GM21737 (cell line): ENCODE data around the gene NPM3.

Source experiments
- ATAC-seq: cut with Tn5 transposase; IDR thresholded peaks from one replicate; pipeline ENCODE4 v1.9.1; 2021; ENCODE audit warnings: mild to moderate bottlenecking, moderate library complexity; ENCODE audit not compliant: unreplicated experiment

Gene NPM3

DNA sequence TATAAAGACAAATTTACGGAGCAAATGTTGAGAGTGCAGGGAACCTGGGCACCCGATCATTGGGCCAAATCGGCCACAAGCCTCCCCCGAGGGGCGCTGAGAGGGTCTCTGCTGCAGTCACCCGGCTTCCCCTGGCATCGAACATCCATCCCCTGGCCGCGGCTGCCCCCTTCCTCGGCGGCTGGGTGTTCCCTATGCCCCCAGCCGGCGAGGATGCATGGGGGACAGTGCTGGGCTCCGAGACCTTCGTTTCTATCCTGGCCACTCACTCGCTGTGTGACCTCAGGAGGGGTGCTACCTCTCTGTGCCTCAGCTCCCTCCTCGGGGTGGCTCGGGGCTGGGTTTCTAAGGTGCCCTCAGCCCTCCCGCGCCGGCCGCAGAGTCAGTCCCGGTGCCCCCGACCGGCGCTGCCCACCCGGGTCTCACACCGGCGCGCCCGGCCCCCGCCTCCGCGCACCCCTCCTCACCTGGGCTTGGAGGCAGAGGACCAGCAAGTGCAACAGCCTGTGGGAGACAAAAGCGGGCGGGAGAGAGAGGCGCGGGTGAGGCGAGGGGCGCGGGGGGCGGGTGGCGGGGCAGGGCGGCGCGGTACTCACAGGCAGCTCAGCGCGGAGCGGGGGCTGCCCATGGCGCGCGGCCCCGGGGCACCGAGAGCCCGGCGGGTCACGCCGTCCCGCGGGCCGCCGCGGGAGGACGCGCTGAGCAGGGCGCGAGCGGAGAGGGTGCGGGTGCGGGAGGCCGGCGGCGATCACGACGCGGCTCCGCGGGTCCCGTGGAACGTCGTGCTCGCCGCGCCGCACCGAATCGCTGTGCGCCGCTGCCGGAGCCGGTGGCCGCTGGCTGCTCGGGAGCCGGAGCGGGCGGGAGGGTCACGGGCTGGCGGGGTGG lies 7.7 kb downstream of the NPM3 start, which contains the start of gene FGF8:
Gene FGF8 (minus strand): TSS at position 842 of the 888 bp plus-strand sequence. CDS start 214 bp downstream, at position 628.
- no peak for ATAC-seq

DNA sequence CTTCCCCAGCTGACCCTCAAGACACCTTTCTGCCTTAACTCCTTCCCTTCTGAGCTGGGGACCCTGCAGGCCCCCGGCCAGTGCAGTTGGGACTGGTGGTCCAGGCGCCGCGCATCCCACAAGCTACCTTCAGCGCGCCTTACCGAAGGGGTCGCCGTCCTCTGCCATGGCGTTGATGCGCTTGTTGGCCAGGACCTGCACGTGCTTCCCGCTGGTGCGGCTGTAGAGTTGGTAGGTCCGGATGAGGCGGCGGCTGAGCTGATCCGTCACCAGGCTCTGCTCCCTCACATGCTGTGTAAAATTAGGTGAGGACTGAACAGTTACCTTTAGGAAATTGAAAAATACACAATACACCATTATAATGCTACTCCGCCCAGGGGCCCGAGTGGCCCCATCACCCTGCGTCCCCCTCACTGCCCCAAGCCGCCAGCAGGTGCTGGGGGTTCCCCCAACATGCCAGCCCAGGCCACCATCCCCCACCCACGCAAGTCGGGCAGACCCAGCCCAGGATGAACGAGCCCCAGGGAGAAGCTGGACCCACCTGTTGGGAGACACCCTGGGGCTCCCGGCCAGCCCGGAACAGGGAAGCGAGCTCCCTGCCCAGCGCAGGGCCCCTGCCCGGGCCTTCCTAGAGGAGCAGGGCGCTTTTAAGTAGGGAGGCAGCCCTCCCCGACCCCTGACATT lies 8.5 kb downstream of the NPM3 start:
- no peak for ATAC-seq

DNA sequence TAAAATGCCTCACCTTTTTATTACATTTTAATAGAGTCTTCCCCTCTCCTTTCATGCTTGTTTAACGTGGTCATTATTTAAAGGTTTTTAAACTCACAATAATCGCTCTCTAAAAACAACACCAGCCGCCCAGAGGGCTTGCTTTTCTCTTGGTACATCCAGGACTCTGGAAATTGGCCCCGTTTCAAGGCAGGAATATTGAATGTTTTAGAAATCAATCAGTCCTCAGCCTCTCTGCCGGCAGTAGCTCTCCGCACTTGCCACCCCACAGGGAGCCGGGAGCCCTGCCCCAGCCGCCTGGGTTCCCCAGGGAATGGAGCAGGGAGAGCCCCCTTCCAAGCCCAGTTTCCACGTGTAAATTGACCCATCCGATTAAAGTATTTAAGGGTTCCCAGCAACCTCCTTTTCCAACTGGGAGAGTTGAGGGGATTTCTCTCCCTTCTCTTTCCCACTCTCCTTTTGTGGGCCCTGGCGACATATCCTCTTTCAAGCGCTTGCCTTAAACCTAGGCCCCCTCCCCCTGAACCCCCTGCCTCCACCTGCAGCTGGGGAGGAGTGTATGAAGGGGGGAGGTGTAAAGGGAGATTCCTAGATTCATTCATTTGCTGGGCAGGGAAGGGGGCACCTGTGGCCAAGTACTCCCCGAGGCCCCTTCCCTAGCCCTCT lies 9.2 kb downstream of the NPM3 start:
- no peak for ATAC-seq

DNA sequence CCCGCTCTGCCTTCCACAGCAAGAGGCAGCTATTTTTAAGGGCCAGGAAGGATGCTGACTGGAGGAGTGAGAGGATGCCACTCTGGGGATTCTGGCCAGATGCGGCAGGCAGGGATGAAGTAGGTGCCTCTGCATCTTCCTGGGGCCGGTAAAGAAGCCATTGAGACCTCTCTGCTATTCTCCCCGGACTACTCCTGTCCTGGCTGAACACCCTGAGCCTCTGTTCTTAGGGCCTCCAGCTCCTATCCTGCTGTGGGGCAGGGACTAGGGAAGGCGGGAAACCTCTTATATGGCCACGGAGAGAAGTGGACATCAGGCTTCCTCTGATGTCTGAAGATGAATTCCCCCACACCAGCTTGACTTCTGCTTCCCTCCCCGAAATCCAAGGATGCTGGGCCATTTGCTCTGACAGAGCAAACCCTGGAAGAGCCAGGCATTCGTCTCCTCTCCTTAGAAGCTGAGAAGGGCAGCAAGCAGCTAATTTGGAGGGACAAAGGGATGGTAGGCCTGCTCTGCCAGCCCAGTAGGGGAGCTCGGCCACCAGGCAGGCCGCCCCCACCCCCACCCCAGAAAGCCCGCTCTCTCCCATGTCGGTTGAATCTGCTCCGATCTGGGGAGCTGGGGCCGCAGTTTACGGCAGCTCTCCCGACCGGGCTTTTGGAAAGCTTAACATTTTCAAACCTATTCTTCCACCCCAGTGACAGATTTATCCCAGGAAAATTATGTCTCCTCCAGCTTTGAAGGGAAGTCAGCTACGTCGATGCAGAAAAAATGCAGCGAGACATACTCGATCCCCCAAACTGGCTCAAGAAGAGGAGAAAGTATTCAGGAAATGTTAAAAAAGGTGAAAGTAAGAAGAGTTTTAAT lies 10.1 kb downstream of the NPM3 start:
- no peak for ATAC-seq

DNA sequence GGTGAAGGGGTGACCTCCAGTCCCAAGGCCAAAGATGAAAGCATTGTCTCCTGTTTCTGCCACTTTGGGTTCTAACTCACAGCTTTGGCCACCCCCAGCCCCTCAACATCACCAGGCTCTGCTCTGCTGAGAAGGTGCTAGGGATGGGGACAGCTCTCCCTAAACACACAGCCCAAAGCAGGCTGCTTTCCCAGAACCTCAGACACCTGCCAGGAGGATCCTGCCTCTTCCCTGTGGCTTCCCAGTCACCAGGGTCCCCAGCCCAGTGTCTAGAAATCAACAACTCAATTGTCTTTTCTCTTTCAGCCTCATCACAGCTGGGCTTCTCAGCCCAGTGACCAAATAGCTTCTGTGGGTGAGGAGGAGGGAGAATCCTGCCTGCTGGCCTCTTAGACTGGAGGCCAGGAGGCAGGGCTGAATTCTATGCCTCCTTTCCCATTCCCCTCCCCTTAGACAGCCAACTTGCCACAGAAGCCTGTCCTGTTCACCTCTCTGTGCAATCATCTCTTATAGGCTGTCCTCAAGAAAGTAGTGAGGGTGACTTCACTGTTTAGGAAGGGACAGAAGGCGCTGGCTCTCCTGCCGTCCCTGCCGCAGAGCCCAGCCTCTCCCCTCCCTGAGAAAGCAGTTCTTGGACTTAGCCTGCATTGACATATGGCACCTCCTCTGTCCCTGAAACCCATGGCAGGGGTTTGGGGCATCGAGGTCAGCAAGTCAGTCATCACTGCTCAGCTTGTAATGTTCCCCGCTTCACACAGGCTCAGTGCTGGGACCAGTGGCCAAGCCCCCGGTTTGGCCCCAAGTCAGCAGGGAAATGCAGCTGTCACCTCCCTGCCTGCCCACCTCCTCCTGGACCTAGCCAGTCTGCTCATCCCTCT lies 11.0 kb downstream of the NPM3 start:
- no peak for ATAC-seq

DNA sequence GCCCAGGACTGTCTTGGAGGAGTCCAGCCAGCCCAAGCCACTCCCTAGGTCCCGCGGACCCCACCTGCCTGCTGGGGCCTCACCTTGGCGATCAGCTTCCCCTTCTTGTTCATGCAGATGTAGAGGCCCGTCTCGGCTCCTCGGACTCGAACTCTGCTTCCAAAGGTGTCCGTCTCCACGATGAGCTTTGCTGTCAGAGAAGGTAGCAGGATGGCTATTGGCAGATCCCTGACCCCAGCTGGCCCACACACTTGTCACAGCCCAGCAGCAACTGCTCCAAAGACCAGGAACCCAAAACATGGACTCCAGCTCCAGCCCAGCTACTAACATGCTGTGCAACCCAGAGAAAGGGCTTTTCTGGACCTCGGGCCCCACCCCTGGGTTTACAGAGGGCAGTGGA lies 11.9 kb downstream of the NPM3 start:
- ATAC-seq = no peak

DNA sequence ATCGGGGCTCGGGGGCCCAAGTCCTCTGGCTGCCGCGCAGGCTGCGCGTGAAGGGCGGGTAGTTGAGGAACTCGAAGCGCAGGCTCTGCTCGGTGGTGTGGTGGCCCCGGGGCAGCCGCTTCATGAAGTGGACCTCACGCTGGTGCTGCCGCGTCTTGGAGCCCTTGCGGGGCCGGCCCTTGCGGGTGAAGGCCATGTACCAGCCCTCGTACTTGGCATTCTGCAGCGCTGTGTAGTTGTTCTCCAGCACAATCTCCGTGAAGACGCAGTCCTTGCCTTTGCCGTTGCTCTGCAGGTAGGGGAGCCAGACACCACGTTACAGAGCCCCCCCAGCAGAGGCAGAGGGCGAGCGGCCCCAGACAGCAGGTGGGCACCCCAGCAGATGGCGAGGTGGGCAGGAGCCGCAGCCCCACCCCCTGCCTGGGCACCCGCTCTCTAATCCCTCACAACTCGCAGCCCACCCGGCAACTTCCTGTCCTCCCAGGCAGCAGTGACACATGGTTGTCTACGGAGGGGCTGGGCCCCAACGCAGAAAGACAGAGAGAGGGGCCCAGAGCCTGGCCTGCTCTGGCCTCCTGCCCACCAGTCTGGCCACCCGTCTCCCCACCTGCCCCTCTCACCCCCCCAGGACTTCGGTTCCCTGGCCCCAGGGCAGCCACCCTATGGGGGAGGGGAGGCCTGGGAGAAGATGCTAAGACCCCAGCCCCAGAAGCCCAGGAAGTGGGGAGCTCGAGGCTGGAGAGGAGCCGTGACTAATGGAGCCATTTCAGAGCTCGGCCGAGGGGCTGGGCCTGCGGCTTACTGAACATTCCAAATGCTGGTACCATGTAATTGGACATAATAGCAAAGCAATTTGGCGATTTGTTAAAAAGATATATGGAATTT lies 12.7 kb downstream of the NPM3 start:
- no peak for ATAC-seq

DNA sequence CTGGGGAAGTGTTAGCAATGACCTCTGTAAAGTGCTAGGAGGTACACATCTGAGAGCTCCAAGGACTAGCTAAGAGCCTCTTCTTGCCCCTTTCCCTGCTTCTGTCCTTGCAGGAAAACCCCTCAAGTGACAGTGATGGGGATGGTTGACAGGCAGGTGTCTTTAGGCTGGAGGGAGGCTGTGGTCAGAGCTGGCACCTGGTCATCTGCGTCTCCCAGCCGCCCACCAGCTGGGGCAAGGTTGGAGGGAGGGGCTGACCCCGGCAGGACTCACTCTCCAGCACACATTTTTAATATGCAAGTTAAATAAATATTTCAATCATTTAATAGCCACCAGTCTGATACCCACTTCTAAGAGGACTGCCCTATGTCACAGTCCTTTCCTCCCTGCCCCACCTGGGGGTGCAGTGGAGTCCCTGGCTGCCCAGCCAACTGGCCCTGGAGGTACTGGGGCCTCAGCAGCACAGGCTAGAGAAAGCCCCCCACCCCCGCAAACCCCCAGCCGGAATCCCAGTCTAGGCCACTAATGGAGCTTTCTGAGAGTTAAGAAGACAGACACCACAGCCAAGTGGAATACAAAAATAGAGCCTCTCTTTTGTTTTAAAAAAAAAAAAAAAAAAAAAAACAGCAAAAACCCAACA lies 13.6 kb downstream of the NPM3 start:
- ATAC-seq = no peak

DNA sequence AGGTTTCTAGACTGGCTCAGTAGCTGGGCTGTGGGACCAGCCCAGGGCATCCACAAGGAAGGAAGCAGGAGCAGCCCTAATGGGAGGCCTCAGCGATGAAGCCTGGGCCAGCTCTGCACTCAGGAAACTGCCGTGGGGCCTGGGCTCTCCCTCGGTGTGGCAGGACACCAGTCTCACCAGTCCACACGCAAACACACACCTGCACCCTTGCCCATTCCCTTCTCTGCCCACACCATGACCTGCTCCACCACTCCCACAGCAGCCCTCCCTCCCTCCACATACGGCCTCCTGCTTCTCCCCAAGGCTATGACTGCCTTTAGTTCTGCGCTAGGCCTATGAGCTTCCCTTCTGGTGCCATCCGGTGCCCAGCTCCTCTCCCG lies 14.5 kb downstream of the NPM3 start:
- no peak for ATAC-seq

DNA sequence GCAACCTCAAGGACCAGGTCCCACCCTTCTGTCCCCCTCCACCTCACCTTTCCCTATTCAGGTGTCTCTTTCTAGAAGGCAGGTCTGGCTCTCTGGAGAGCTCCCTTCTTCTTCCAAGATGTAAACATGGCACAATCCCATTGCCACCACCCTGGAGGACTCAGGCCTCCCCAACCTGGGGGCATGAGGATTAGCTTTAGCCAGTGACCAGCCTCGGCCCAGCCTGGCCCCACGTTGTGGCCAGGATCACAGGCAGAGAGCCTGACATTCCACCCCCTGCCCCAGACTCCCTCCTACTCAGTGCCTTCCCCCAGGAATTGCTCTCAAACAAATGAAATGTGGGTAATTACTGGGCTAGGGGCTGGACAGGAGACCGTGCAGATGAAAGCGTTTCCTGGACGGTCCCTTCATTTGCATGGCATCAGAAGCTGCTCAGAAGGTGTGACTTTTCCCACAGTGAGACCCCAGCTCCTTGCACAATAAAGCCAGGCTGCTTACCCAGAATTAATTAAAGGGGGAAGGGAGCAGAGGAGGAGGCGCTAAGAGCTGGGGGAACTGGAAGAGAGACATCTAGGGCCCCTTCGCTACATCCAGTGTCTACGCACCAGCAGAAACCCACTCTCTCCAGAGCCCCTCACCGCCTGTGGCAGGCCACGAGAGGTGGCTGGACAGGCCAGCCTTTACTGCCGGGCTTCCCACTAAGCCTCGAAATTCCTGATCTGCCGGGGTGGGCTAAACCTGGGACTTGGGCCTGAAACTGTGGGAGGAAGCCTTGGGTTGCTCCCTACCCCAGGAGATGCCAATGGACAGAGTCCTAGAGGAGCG lies 15.1 kb downstream of the NPM3 start:
- ATAC-seq = no peak

DNA sequence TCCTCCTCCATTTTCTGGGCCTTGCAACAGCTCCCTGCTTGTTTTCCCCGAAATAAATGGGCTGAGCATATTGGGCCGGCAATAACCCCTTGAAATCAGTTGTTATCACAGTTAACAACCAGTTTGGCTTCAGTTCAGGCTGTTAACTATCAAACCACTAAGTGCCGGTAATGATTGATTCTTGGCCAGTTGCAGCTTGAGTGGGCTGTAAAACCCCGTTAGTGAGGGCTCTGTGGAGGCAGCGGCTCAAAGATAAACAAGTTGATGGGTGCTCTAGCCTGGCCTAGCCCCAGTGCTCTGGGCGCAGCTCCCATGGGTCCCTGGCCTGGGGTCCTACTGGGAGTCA lies 15.7 kb downstream of the NPM3 start:
- no peak for ATAC-seq

DNA sequence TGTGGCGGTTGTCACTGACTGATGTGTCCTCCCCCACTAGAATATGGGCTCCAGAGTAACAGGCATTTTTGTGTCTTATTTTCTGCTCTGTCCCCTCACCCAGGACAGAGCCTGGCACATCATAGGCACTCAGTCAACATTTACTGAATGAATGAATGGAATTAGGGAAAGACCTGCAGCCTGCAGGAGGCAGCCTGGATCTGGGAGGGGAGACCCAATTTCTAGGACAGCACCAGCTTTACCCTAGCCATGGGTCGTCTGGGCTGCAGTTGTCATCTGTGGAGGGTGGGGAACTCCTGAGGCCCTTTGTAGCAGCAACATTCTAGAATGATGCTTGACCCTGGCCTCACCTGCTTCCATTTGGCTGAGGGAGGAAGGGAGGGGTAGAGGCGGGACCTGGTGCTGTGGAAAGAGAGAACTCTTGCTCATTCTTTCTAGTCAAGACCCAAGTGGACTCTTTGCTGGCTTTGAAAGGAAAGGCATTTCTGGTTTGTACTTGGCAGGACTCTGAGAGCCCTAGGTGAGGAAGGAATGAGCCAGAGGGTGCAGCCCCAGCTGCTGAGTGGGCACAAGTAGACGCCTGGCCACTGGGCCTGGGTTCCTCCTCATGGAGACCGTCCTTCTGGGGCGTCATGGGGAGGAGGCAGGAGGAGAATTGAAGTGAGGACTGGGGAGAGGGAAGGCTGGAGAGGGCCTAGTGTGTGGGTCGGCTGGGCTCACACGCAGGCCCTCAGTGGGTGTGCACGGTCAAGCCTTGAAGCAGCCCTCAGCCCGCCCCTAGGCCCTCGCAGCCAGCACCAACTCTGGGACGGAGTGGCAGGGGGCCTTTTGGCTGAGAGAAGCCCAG lies 16.3 kb downstream of the NPM3 start:
- ATAC-seq = no peak

DNA sequence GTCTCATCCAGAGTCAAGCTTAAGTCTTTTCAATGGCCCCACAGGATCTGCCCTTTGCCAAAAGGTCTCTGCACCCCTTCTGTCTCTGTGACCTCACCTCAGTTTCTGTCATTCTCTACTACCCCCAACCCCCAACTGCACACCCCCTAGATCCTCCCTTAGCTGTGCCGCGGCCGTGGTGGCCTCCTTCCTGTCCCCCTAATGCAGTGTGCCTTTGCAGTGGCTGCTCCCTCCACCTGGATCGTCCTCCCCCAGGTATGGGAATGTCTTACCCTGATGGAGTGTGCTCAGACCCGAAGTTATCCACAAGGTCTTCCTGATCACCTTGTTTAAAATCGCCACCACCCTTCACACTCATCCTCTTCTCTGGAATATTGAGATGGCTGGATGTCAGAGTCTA lies 16.9 kb downstream of the NPM3 start:
- ATAC-seq = no peak

DNA sequence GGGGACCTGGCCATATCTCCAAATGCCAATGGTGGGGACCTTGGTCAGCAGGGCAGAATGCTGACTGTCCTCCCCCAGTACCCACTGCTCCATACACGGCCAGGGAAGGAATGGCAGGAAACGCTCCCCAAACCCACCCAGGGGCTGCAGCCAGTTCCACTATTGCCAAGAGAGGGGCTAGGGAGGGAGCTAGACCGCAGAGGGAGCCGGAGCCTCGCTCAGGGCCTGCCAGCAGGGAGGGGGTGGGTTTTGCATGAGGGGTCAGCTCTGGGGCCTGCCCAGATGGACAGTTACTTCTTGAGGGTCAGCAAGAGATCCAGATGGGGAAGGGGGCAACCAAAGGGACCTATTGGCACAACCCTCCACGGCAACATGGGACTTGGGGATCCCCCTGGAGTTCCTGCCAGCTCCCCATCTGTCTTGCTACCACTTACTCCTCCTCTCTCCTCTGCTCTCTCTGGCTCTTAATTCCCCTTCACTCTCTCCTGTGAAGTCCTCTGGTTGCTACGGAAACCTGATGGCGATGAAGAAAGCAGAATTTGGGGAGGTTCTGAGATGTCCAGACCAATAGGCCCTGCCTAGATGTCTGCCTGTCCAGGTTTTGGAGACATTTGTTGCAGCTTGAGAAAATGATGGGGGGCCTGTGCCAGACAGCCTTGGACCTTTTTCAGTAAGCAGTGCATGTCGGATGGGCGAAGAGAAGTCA lies 20.0 kb downstream of the NPM3 start:
- no peak for ATAC-seq

DNA sequence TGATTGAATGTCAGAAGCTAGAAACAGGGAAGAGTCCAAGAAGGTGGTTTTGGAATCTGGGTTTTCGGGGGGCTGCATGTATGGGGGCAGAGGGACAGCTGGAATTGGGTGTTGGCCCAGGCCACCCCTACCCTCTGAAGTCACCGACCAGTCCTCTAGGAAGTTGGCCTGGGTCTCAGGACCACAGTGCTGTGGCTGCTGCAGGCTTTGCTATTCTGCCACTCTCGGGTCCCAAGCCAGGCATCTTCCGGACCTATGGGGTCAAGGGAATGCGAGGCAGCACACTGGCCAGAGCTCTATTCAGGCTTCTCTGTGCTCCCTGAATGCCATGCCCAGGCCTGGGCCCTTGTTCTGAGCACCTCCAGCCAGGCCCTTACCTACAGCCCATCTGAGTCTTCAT lies 20.5 kb downstream of the NPM3 start:
- no peak for ATAC-seq

DNA sequence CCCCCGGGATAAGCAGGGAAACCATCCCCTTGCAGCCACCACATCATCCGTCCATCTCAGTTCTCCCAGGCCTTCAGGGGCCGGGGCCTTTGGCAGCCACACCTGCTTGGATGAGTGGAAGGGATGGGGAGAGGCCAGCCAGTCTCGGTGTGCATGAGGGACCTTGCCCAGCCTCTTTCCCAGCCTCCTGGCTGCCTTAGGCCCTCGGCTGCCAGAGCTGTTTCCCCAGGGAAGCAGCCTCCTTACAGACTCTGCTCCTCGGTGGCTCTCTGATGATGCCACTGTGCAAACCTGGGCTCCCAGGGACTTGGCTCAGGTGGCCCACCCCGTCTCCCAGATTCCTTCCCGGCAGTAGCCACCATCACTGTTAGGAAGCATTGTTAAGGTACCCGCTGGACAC lies 22.0 kb downstream of the NPM3 start:
- no peak for ATAC-seq
